Activated T-helper 1 cell treated with anti-CD3 and anti-CD28 coated beads, Interleukin-12 subunit alpha, Interleukin-12 subunit beta, Interleukin-2, Interleukin-4 antibody, amounts not matched to agents 30 ng/mL and 10 ng/mL and 1 ng/mL, durations not matched to agents 14 hours and 24 hours and 36 hours (primary cell): ENCODE results near the gene GPHN. TPM values are rescaled to one million over a fixed set of nuclear protein-coding genes. Genes with fewer than 3 reads are reported as not detected.
"Not testable (repeated sequence)": the region's sequence is repeated elsewhere in the genome, so short reads cannot be mapped to it uniquely, and the experiment has no call there.

ENCODE experiments used
- DNase-seq: peaks from one replicate; pipeline ENCODE4 v3.0.0; 2021; ENCODE audit warnings: low spot score
- H3K27ac Mint-ChIP-seq: one replicate; pipeline ENCODE4 v1.8.0; 2021; ENCODE audit warnings: mild to moderate bottlenecking, mixed read lengths
- H3K27me3 Mint-ChIP-seq: one replicate; pipeline ENCODE4 v1.8.0; 2022; ENCODE audit warnings: mild to moderate bottlenecking, moderate library complexity, mixed read lengths; ENCODE audit not compliant: insufficient read depth
- H3K36me3 Mint-ChIP-seq: one replicate; pipeline ENCODE4 v1.8.0; 2021; ENCODE audit warnings: low read depth, mixed read lengths
- H3K4me1 Mint-ChIP-seq: one replicate; pipeline ENCODE4 v1.8.0; 2021; ENCODE audit warnings: low read depth, mixed read lengths
- H3K4me3 Mint-ChIP-seq: one replicate; pipeline ENCODE4 v1.8.0; 2021; ENCODE audit warnings: mild to moderate bottlenecking, moderate library complexity, mixed read lengths
- H3K9me3 Mint-ChIP-seq: one replicate; pipeline ENCODE4 v1.8.0; 2021; ENCODE audit warnings: mixed read lengths
- intact Hi-C: fragments of 100-400 bp; cut with micrococcal nuclease; formaldehyde crosslinking; loops from one replicate; pipeline ENCODE4 v1.15.1; 2024
- total RNA-seq: library from RNA; stranded (reverse); gene quantifications from 2 replicates; pipeline ENCODE4 v1.2.3, GENCODE V29; 2022

Gene GPHN
- total RNA-seq, 1 donor from 2014 or later = 38.5 TPM

- peaks cover 3% of the 10 kb centered on the region for H3K36me3 Mint-ChIP-seq
- no peak overlapping the region for H3K4me3 Mint-ChIP-seq
- DNase-seq = no peak
- H3K9me3 Mint-ChIP-seq = peaks cover 46% of the 10 kb centered on the region
- intact Hi-C loops = no loop called here
- H3K27me3 Mint-ChIP-seq = no peaks in the 10 kb centered on the region
- H3K27ac Mint-ChIP-seq = no peak overlapping the region
- H3K4me1 Mint-ChIP-seq = no peaks in the 10 kb centered on the region
These were observed 295.0 kb downstream of the GPHN start for GRCh38 chr14:66802962-66803361.

DNA sequence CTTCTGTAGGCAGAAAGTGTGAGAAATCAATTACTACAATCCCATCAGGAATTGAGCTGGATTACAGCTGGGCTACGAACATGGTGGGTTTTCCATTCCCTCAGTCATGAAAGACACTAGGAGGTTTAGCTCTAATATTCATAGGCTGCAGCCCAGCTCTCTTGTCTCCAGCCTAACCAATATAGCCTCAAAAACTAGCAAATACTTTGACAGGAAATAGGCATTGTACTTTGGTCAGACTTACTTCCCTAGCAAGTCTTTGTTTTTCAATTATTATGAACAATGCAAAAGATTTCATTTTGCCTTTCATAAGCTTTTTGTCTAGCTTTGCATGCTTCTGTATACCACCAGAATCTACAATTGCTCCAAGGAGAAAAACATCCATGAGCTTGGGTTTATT is 296.2 kb downstream of the GPHN start:
- H3K27ac Mint-ChIP-seq = no peak overlapping the region
- no peaks in the 10 kb centered on the region for H3K4me1 Mint-ChIP-seq
- peaks cover 3% of the 10 kb centered on the region for H3K36me3 Mint-ChIP-seq
- H3K4me3 Mint-ChIP-seq = no peak overlapping the region
- DNase-seq = no peak
- H3K9me3 Mint-ChIP-seq = peaks cover 40% of the 10 kb centered on the region
- intact Hi-C loops = no loop called here
- H3K27me3 Mint-ChIP-seq = no peaks in the 10 kb centered on the region

- no peaks in the 10 kb centered on the region for H3K27me3 Mint-ChIP-seq
- H3K4me3 Mint-ChIP-seq = no peak overlapping the region
- H3K9me3 Mint-ChIP-seq = peaks cover 28% of the 10 kb centered on the region
- no peak for DNase-seq
- peaks cover 22% of the 10 kb centered on the region for H3K36me3 Mint-ChIP-seq
- H3K27ac Mint-ChIP-seq = no peak overlapping the region
- intact Hi-C loops = no loop called here
- H3K4me1 Mint-ChIP-seq = no peaks in the 10 kb centered on the region
These were observed 305.7 kb downstream of the GPHN start for GRCh38 chr14:66813636-66814035.

DNA sequence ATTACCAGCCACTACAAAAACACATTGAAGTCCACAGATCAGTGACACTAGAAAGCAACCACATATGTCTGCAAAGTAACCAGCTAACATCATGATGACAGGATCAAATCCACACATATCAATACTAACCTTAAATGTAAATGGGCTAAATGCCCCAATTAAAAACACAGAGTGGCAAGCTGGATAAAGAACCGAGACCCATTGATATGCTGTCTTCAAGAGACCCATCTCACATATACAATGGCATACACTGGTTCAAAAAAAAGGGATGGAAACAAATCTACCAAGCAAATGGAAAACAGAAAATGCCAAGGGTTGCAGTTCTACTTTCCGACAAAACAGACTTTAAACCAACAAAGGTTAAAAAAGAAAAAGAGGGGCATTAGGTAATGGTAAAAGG is 307.7 kb downstream of the GPHN start:
- H3K36me3 Mint-ChIP-seq = peaks cover 22% of the 10 kb centered on the region
- H3K9me3 Mint-ChIP-seq = peaks cover 28% of the 10 kb centered on the region
- no peaks in the 10 kb centered on the region for H3K4me1 Mint-ChIP-seq
- no peak for DNase-seq
- no peak overlapping the region for H3K27ac Mint-ChIP-seq
- no peak overlapping the region for H3K4me3 Mint-ChIP-seq
- intact Hi-C loops = no loop called here
- peaks cover 2% of the 10 kb centered on the region for H3K27me3 Mint-ChIP-seq

GRCh38 chr14:66824251-66824650 is 316.3 kb downstream of the GPHN start:
- DNase-seq = no peak
- Mint-ChIP-seq H3K4me1 (no peaks in the 10 kb centered on the region), H3K4me3 (no peak overlapping the region), H3K27ac (no peak overlapping the region), H3K27me3 (peaks cover under 1% of the 10 kb centered on the region), H3K9me3 (no peaks in the 10 kb centered on the region), H3K36me3 (no peaks in the 10 kb centered on the region)
- intact Hi-C loops = no loop called here

- no peak overlapping the region for H3K27ac Mint-ChIP-seq
These were observed 319.2 kb downstream of the GPHN start for GRCh38 chr14:66827182-66827581.

DNA sequence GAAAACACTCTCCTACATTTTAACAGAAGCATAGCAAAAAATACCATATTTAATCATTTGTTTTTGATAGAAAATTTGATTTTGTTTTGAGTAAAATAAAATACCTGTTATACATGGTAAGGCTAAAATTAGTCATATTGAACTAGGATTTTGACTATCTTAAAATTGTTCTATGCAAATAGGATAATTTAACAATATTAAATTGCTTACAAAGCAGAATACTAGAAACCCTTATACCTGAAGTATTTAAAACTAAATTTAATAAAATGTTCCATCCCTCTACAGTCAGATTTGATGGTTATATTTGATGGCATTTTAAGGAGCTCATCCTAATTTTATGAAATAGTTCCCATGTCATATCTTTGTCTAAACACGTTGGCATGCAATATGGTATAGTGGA is 323.2 kb downstream of the GPHN start:
- peaks cover 5% of the 10 kb centered on the region for H3K36me3 Mint-ChIP-seq
- DNase-seq = no peak
- H3K4me3 Mint-ChIP-seq = no peak overlapping the region
- peaks cover 11% of the 10 kb centered on the region for H3K9me3 Mint-ChIP-seq
- H3K27me3 Mint-ChIP-seq = no peaks in the 10 kb centered on the region
- no peak overlapping the region for H3K27ac Mint-ChIP-seq
- no peaks in the 10 kb centered on the region for H3K4me1 Mint-ChIP-seq
- intact Hi-C loops = no loop called here

More at GRCh38 chr14:66827182-66827581, 319.2 kb downstream of the GPHN start:
- intact Hi-C loops = no loop called here
- Mint-ChIP-seq H3K9me3 (no peaks in the 10 kb centered on the region), H3K36me3 (no peaks in the 10 kb centered on the region), H3K27me3 (no peaks in the 10 kb centered on the region), H3K4me1 (no peaks in the 10 kb centered on the region), H3K4me3 (no peak overlapping the region)
- no peak for DNase-seq

DNA sequence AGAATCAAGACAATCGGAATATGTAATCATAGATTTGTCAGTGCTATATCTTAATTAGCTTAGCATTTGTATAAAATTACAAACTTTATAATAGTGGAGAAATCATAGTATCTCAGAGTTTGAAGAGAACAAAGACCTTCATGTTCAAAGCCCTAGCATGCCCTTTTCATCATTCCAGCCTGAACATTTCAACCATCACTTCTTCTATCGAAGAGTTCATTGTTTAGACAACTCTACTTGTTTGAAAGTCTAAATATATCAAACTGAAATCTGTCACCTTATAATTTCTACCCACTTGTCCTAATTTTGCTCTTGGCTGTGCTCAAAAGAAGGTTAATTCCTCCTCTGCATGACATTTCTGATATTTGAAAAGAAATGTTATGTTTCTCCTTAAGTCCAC is 325.9 kb downstream of the GPHN start:
- DNase-seq = no peak
- H3K4me3 Mint-ChIP-seq = no peak overlapping the region
- no peaks in the 10 kb centered on the region for H3K27me3 Mint-ChIP-seq
- intact Hi-C loops = no loop called here
- no peak overlapping the region for H3K27ac Mint-ChIP-seq
- peaks cover 11% of the 10 kb centered on the region for H3K9me3 Mint-ChIP-seq
- H3K36me3 Mint-ChIP-seq = peaks cover 5% of the 10 kb centered on the region
- H3K4me1 Mint-ChIP-seq = no peaks in the 10 kb centered on the region

DNA sequence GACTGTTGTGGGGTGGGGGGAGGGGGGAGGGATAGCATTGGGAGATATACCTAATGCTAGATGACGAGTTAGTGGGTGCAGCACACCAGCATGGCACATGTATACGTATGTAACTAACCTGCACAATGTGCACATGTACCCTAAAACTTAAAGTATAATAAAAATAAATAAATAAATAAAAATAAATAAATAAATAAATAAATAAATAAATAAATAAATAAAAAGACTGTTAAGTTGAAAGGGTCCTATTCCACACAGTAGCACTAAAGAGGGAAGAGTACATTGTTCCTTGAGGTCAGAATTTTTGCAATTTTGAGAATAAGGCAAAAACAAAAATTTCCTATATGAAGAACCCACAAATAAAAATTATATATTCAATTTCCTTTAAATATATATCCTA is 329.5 kb downstream of the GPHN start:
- H3K4me1 Mint-ChIP-seq, intact Hi-C loops, H3K4me3 Mint-ChIP-seq, DNase-seq, H3K27me3 Mint-ChIP-seq, H3K27ac Mint-ChIP-seq, H3K36me3 Mint-ChIP-seq: not testable (repeated sequence)
- peaks cover 10% of the 10 kb centered on the region for H3K9me3 Mint-ChIP-seq

DNA sequence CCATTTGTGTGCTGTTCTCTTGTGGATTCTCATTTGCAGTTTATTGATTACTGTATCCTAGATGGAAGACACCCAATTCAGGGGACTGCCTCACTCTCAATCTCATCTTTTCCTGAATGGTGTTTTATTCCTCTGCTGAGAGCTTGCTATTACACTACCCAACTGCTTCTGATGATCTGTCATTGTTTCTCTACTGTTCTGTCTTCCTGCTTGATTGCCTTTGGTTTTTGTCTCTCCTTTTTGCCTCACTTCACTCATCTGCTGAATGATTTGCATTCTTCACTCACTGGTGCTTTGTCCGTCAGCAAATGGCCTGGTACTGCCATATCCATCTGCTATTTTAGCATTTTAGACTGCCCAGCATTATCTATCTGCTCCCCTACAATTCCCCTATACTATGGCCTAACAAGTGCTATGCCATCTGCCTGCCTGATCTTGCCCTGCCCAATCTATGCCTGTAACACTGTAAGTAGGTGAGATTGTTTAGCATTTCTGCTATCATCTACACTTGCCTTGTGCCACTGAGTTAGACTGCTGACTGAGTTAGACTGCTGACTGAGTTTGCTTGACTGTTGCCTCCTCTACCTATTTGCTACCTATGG is 335.1 kb downstream of the GPHN start:
- no peak for DNase-seq
- Mint-ChIP-seq H3K4me1 (no peaks in the 10 kb centered on the region), H3K4me3 (no peak overlapping the region), H3K27me3 (no peaks in the 10 kb centered on the region), H3K9me3 (no peaks in the 10 kb centered on the region), H3K36me3 (no peaks in the 10 kb centered on the region), H3K27ac (no peak overlapping the region)
- intact Hi-C loops = no loop called here

DNA sequence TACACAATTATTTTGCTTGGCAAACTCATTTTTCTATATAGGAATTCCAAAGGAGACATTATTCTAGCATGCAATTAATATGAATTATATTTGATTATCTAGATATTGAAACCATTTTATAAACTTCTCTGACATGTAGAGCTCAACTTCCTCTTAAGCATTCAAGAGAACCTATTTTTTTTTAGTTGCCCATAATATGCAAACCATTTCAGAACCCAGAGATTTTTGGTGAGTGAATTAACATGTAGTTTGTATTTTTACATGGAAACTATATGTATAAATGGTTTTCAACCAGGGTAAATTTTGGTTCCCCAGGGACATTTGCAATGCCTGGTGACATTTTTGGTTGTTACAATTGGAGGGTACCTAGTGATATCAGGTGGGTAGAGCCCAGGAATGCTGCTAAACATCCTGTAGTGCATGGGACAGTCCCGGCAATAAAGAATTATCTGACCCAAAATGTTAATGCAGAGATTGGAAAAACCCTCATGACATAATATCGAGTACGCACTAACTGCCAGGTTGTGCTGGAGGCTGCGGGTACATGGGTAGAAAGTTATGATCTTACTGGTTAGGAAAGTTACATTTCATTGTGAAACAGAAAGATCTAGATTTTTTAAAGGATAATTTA is 342.4 kb downstream of the GPHN start:
- intact Hi-C loops = no loop called here
- no peak overlapping the region for H3K27ac Mint-ChIP-seq
- no peak overlapping the region for H3K4me3 Mint-ChIP-seq
- no peaks in the 10 kb centered on the region for H3K27me3 Mint-ChIP-seq
- no peaks in the 10 kb centered on the region for H3K9me3 Mint-ChIP-seq
- H3K36me3 Mint-ChIP-seq = no peaks in the 10 kb centered on the region
- no peaks in the 10 kb centered on the region for H3K4me1 Mint-ChIP-seq
- no peak for DNase-seq

GRCh38 chr14:66853311-66853710 is 345.4 kb downstream of the GPHN start:
- Mint-ChIP-seq H3K36me3 (no peaks in the 10 kb centered on the region), H3K4me3 (no peak overlapping the region), H3K27me3 (no peaks in the 10 kb centered on the region), H3K27ac (no peak overlapping the region), H3K4me1 (no peaks in the 10 kb centered on the region), H3K9me3 (no peaks in the 10 kb centered on the region)
- DNase-seq = no peak
- intact Hi-C loops = no loop called here

GRCh38 chr14:66857867-66858266 is 349.9 kb downstream of the GPHN start:
- no peak overlapping the region for H3K4me3 Mint-ChIP-seq
- no peak for DNase-seq
- H3K9me3 Mint-ChIP-seq = peaks cover 25% of the 10 kb centered on the region
- H3K27me3 Mint-ChIP-seq = no peaks in the 10 kb centered on the region
- intact Hi-C loops = no loop called here
- no peak overlapping the region for H3K27ac Mint-ChIP-seq
- H3K4me1 Mint-ChIP-seq = no peaks in the 10 kb centered on the region
- H3K36me3 Mint-ChIP-seq = no peaks in the 10 kb centered on the region
